ENCODE measurements around the gene PTBP3.

PTBP3 gene

GRCh38 chr9:112184221-112184620, 149.2 kb downstream of the PTBP3 start:
- H3K27ac ChIP-seq (ENCODE audit: extremely low read depth, low read depth, low read length) = no peak overlapping the region
- no peaks in the 10 kb centered on the region for H3K9me3 ChIP-seq (ENCODE audit: control insufficient read depth, insufficient read depth, low read depth, low read length)
- no peak overlapping the region for H3K4me3 ChIP-seq (ENCODE audit: low read depth, low read length)
- POLR2A ChIA-PET = interaction anchor here (0.7 kb wide), 1 partner anchor 82 kb away, joined by 3 read pairs; no protein-coding TSS in a partner anchor
- H3K4me1 ChIP-seq (ENCODE audit: control insufficient read depth, insufficient read depth, low read length) = no peaks in the 10 kb centered on the region
- CTCF ChIA-PET = interaction anchor here (0.6 kb wide), 1 partner anchor 19 kb away, joined by 3 read pairs; no protein-coding TSS in a partner anchor
- TF ChIP-seq MEIS1 (CRISPR knock-in tag; IDR thresholded peaks at IDR 0.05; ENCODE audit: borderline replicate concordance) (no peak), ZNF561 (tag by site-specific recombination; IDR thresholded peaks at IDR 0.05; ENCODE audit: borderline replicate concordance) (no peak), ZNF391 (tag by site-specific recombination; IDR thresholded peaks at IDR 0.05; ENCODE audit: borderline replicate concordance, low read depth) (no peak), ZNF23 (tag by site-specific recombination; IDR thresholded peaks at IDR 0.05; ENCODE audit: borderline replicate concordance) (no peak)
- no peaks in the 10 kb centered on the region for H3K36me3 ChIP-seq (ENCODE audit: control insufficient read depth in 2 of 2, insufficient read depth in 1 of 2, low read length in 2 of 2)

DNA sequence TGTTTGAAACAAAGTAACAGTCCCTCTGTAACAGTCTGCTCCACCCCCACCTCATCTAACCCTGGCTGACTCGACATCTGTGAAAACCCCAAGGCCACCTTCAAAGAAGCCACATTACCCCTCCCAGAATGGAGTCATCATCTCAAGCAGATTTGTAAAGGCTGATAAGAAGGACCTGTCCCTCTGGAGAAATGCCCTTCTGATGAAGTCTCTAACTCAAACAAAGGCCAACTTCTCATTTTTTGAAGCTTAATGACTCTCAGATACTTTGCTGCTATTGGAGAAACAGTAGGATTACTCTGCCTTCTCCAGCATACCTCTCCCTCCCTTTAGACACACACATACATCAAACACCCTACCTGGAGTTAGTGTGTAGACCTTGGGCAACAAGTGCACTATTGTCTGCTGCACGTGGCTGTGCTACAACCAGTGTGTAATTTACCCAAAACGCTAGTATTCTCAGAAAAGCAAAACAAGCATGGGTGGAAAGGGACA, 153.0 kb downstream of the PTBP3 start:
- TF ChIP-seq GLI2 (tag by site-specific recombination; IDR thresholded peaks at IDR 0.05; ENCODE audit: borderline replicate concordance, low read depth) (no peak), ZNF248 (tag by site-specific recombination; IDR thresholded peaks at IDR 0.05) (no peak), ZNF221 (tag by site-specific recombination; IDR thresholded peaks at IDR 0.05; ENCODE audit: borderline replicate concordance) (no peak), SCRT2 (tag by site-specific recombination; IDR thresholded peaks at IDR 0.05) (peak; percentile 48; the same call in 1 of the 2 replicates), ZFP37 (tag by site-specific recombination; IDR thresholded peaks at IDR 0.05) (no peak), YY2 (tag by site-specific recombination; IDR thresholded peaks at IDR 0.05) (no peak), KLF17 (tag by site-specific recombination; IDR thresholded peaks at IDR 0.05) (no peak)
- TF ChIP-seq, protein P1, sequence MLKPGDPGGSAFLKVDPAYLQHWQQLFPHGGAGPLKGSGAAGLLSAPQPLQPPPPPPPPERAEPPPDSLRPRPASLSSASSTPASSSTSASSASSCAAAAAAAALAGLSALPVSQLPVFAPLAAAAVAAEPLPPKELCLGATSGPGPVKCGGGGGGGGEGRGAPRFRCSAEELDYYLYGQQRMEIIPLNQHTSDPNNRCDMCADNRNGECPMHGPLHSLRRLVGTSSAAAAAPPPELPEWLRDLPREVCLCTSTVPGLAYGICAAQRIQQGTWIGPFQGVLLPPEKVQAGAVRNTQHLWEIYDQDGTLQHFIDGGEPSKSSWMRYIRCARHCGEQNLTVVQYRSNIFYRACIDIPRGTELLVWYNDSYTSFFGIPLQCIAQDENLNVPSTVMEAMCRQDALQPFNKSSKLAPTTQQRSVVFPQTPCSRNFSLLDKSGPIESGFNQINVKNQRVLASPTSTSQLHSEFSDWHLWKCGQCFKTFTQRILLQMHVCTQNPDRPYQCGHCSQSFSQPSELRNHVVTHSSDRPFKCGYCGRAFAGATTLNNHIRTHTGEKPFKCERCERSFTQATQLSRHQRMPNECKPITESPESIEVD (tag by site-specific recombination; IDR thresholded peaks at IDR 0.05) = no peak
- no peaks in the 10 kb centered on the region for H3K36me3 ChIP-seq (ENCODE audit: control insufficient read depth in 2 of 2, insufficient read depth in 1 of 2, low read length in 2 of 2)
- H3K4me3 ChIP-seq (ENCODE audit: low read depth, low read length) = no peak overlapping the region
- ChIA-PET POLR2A (interaction anchor here (1.4 kb wide), 1 partner anchor 199 kb away, joined by 4 read pairs; the partner anchor contains the start of gene HSDL2), CTCF (interaction anchor here (0.6 kb wide), 1 partner anchor 178 kb away, joined by 4 read pairs; no protein-coding TSS in a partner anchor)
- H3K9me3 ChIP-seq (ENCODE audit: control insufficient read depth, insufficient read depth, low read depth, low read length) = no peaks in the 10 kb centered on the region
- H3K4me1 ChIP-seq (ENCODE audit: control insufficient read depth, insufficient read depth, low read length) = no peaks in the 10 kb centered on the region
- H3K27ac ChIP-seq (ENCODE audit: extremely low read depth, low read depth, low read length) = no peak overlapping the region

DNA sequence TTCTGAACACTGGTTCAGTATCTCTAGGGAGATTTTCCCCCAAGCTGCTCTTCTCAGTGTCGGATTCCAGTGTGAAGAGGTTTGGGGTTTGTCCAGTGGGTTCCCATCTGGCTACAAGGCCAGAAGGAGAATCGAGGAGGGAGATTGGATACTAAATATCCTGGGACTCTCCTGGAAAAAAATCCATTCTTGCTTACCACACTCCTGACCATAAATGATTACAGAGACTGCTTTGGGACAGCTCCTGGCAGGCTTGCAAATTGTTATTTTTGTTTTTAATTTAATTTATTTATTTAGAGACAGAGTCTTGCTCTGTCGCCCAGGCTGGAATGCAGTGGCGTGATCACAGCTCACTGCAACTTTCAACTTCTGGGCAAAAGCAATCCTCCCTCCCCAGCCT, 153.6 kb downstream of the PTBP3 start:
- ChIA-PET CTCF (interaction anchor here (0.6 kb wide), 1 partner anchor 178 kb away, joined by 4 read pairs; no protein-coding TSS in a partner anchor), POLR2A (no interaction called here)
- Histone ChIP-seq H3K4me1 (ENCODE audit: control insufficient read depth, insufficient read depth, low read length) (no peaks in the 10 kb centered on the region), H3K27ac (ENCODE audit: extremely low read depth, low read depth, low read length) (no peak overlapping the region), H3K9me3 (ENCODE audit: control insufficient read depth, insufficient read depth, low read depth, low read length) (no peaks in the 10 kb centered on the region), H3K4me3 (ENCODE audit: low read depth, low read length) (no peak overlapping the region), H3K36me3 (ENCODE audit: control insufficient read depth in 2 of 2, insufficient read depth in 1 of 2, low read length in 2 of 2) (no peaks in the 10 kb centered on the region)
- TF ChIP-seq ZNF76 (tag by site-specific recombination; IDR thresholded peaks at IDR 0.05; ENCODE audit: borderline replicate concordance, low read depth) = no peak
- TF ChIP-seq EGR2 (tag by site-specific recombination; IDR thresholded peaks at IDR 0.05; ENCODE audit: low read depth) = no peak
- TF ChIP-seq OSR2 (tag by site-specific recombination; IDR thresholded peaks at IDR 0.05) = no peak
- TF ChIP-seq AEBP2 (tag by site-specific recombination; IDR thresholded peaks at IDR 0.05; ENCODE audit: borderline replicate concordance) = no peak
- no peak for TF ChIP-seq ZBTB1 (tag by site-specific recombination; IDR thresholded peaks at IDR 0.05)
- no peak for TF ChIP-seq ZNF24 (tag by site-specific recombination; IDR thresholded peaks at IDR 0.05)
